ENCODE measurements around the gene ESAM. TPM values are rescaled to one million over a fixed set of nuclear protein-coding genes. Genes with fewer than 3 reads are reported as not detected.
A peak's percentile ranks its signal among the peaks of the same experiment; 100 is the strongest.

ESAM gene
- total and polyA plus RNA-seq, 2 experiments from 2014 or later: 0.32 TPM; not detected in 1

DNA sequence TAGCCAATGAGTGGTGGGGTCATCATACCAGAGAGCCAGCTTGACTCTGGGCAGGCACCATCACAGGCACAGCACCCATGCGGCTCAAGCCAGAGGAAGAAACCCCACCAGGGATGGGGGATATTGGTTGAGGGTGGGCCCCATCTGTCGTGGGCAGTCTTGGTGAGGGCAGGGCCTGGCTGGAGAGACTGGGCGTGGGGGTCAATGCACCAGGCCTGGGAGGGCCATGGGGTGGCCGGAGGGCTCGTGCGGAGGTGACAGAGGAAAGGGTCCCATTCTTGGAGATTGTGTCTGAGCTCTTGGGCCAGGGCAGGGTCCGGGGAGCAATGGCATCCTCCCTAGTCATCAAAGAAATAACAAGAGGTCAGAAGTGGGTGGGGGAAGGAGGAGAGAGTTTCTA is 8.5 kb downstream of the ESAM start (continued):
- TF ChIP-seq ZNF331 (CRISPR knock-in tag; IDR thresholded peaks at IDR 0.05; ENCODE audit: low read depth): no peak
- TF ChIP-seq ZNF114 (CRISPR knock-in tag; IDR thresholded peaks at IDR 0.05): no peak
- TF ChIP-seq CREB1 (CRISPR knock-in tag; IDR thresholded peaks at IDR 0.05; ENCODE audit: low read depth): no peak
- no peak for TF ChIP-seq NANOG (IDR thresholded peaks at IDR 0.05; ENCODE audit: borderline replicate concordance)
- no peak for TF ChIP-seq POLR2AphosphoS5 (IDR thresholded peaks at IDR 0.05; ENCODE audit: low read depth)
- TF ChIP-seq, protein P1, sequence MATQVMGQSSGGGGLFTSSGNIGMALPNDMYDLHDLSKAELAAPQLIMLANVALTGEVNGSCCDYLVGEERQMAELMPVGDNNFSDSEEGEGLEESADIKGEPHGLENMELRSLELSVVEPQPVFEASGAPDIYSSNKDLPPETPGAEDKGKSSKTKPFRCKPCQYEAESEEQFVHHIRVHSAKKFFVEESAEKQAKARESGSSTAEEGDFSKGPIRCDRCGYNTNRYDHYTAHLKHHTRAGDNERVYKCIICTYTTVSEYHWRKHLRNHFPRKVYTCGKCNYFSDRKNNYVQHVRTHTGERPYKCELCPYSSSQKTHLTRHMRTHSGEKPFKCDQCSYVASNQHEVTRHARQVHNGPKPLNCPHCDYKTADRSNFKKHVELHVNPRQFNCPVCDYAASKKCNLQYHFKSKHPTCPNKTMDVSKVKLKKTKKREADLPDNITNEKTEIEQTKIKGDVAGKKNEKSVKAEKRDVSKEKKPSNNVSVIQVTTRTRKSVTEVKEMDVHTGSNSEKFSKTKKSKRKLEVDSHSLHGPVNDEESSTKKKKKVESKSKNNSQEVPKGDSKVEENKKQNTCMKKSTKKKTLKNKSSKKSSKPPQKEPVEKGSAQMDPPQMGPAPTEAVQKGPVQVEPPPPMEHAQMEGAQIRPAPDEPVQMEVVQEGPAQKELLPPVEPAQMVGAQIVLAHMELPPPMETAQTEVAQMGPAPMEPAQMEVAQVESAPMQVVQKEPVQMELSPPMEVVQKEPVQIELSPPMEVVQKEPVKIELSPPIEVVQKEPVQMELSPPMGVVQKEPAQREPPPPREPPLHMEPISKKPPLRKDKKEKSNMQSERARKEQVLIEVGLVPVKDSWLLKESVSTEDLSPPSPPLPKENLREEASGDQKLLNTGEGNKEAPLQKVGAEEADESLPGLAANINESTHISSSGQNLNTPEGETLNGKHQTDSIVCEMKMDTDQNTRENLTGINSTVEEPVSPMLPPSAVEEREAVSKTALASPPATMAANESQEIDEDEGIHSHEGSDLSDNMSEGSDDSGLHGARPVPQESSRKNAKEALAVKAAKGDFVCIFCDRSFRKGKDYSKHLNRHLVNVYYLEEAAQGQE (IDR thresholded peaks at IDR 0.05; ENCODE audit: unreplicated experiment): no peak
- no peak for TF ChIP-seq EZH2phosphoT487 (IDR thresholded peaks at IDR 0.05; ENCODE audit: unreplicated experiment)

GRCh38 chr11:124753205-124753604 is 8.9 kb downstream of the ESAM start:
- H3K79me2 ChIP-seq (replicated peaks; ENCODE audit: insufficient read depth): no peaks in the 10 kb centered on the region
- peaks cover 42% of the 10 kb centered on the region for H3K4me1 ChIP-seq (ENCODE audit: insufficient read depth)
- no peak overlapping the region; the same call in 2 of the 3 replicates for H3K4me3 Mint-ChIP-seq
- no peaks in the 10 kb centered on the region for H3K36me3 Mint-ChIP-seq (ENCODE audit: low read depth)
- no peaks in the 10 kb centered on the region; the same call in 1 of the 3 replicates for H3K9me3 Mint-ChIP-seq
- no peak overlapping the region for H2AFZ ChIP-seq
- ATAC-seq (no peak), DNase-seq (ENCODE audit: low spot score) (no peak)
- H3F3A ChIP-seq (replicated peaks; ENCODE audit: low read depth): peaks cover 8% of the 10 kb centered on the region; the same call in 1 of the 2 replicates
- H3K4me2 ChIP-seq: peak overlapping the region; percentile 86; the same call in 1 of the 2 replicates
- no peak overlapping the region for H3K27ac ChIP-seq (ENCODE audit: low read depth)
- no peaks in the 10 kb centered on the region for H3K36me3 ChIP-seq (ENCODE audit: insufficient read depth)
- peak overlapping the region; percentile 58; the same call in 1 of the 2 replicates for H3K4me3 ChIP-seq
- H3K9me2 ChIP-seq (ENCODE audit: insufficient read depth): no peaks in the 10 kb centered on the region
- H3K27me3 Mint-ChIP-seq (ENCODE audit: insufficient read depth, low read depth, poor library complexity): peaks cover 98% of the 10 kb centered on the region
- H3K4me1 Mint-ChIP-seq: peaks cover 34% of the 10 kb centered on the region
- no peak overlapping the region for H3K27ac Mint-ChIP-seq
- peaks cover 15% of the 10 kb centered on the region for H4K20me1 ChIP-seq (replicated peaks; ENCODE audit: insufficient read depth)
- peaks cover 100% of the 10 kb centered on the region for H3K27me3 ChIP-seq (ENCODE audit: insufficient read depth)
- TF ChIP-seq CTCF (conservative IDR thresholded peaks at IDR 0.05; ENCODE audit: low read depth in 2 of 2) (no peak), ZNF114 (CRISPR knock-in tag; IDR thresholded peaks at IDR 0.05) (no peak), ZNF331 (CRISPR knock-in tag; IDR thresholded peaks at IDR 0.05; ENCODE audit: low read depth) (no peak), NANOG (IDR thresholded peaks at IDR 0.05; ENCODE audit: borderline replicate concordance) (no peak), EZH2 (IDR thresholded peaks at IDR 0.05; ENCODE audit: low read depth, unreplicated experiment) (no peak)
- TF ChIP-seq, protein P2, sequence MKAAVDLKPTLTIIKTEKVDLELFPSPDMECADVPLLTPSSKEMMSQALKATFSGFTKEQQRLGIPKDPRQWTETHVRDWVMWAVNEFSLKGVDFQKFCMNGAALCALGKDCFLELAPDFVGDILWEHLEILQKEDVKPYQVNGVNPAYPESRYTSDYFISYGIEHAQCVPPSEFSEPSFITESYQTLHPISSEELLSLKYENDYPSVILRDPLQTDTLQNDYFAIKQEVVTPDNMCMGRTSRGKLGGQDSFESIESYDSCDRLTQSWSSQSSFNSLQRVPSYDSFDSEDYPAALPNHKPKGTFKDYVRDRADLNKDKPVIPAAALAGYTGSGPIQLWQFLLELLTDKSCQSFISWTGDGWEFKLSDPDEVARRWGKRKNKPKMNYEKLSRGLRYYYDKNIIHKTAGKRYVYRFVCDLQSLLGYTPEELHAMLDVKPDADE (IDR thresholded peaks at IDR 0.05): no peak
- TF ChIP-seq, protein P1 (IDR thresholded peaks at IDR 0.05; ENCODE audit: unreplicated experiment): no peak

Data from GM23338 (cell line).